Right cardiac atrium (tissue), 5 donors: ENCODE measurements around the gene AMD1. TPM values are rescaled to one million over a fixed set of nuclear protein-coding genes. Genes with fewer than 3 reads are reported as not detected.
A peak's percentile ranks its signal among the peaks of the same experiment; 100 is the strongest.

ENCODE experiments used
- ATAC-seq, 2 donors: fragments of 200-7000 bp; cut with Tn5 transposase; one replicate each; pipeline versions ENCODE4 v1.8.0 to v1.9.1; 2020; ENCODE audit warnings: moderate library complexity in 2 of 2, mild to moderate bottlenecking in 1 of 2
- DNase-seq, 3 donors: peaks; one replicate each; pipeline ENCODE4 v3.0.0-alpha.2; 2020
- H3K27ac ChIP-seq: one replicate; pipeline ENCODE4 v1.5.1; 2013; ENCODE audit warnings: mild to moderate bottlenecking, low read length, control low read depth, moderate library complexity
- H3K27me3 ChIP-seq: one replicate; pipeline ENCODE4 v1.6.1; 2013; ENCODE audit not compliant: control insufficient read depth, insufficient read depth
- H3K4me1 ChIP-seq: one replicate; pipeline ENCODE4 v1.6.1; 2013; ENCODE audit warnings: low read length; ENCODE audit not compliant: control insufficient read depth, insufficient read depth
- H3K4me3 ChIP-seq: one replicate; pipeline ENCODE4 v1.5.1; 2013; ENCODE audit warnings: low read length, control low read depth
- H3K9me3 ChIP-seq: one replicate; pipeline ENCODE4 v1.6.1; 2013; ENCODE audit warnings: low read length; ENCODE audit not compliant: control insufficient read depth
- WGBS: extraction: QIAGEN DNeasy Blood & Tissue Kit; methylation state at CpG from one replicate; pipeline ENCODE4 v1.1.7; 2013; 5-methylcytosine and 5-hydroxymethylcytosine counted together
- intact Hi-C, 4 donors: fragments of 100-400 bp; cut with DNase I; formaldehyde crosslinking; loops; one replicate each; pipeline versions ENCODE4 v1.11.0 to v1.14.0; 2022 to 2023
- polyA plus RNA-seq: library from polyadenylated mRNA; stranded (reverse); fragments of 200-250 nt; gene quantifications from one replicate; pipeline ENCODE4 v1.2.3, GENCODE V29; 2013
- total RNA-seq, 4 donors: library from RNA; stranded (reverse); fragmentation: NEBNext Ultra II Directional; extraction: Animal tissue kit (Norgen Biotek cat#: 25700); gene quantifications; one replicate each; pipeline ENCODE4 v1.2.1, GENCODE V29; 2021
- donor health status: healthy with polysubstance abuse.
- donor health status: DM: no; HTN: yes; CAD: no.
- donor health status: DM: no; HTN: no; CAD: no.
- donor health status: DM: no; HTN: yes; CAD: no; lungs with severe emphysema.
- donor health status: DM: yes; HTN: yes; CAD: no.

The AMD1 gene
- total and polyA plus RNA-seq, 5 donors, result 49.9 to 65.2 (median 62.1) TPM

DNA sequence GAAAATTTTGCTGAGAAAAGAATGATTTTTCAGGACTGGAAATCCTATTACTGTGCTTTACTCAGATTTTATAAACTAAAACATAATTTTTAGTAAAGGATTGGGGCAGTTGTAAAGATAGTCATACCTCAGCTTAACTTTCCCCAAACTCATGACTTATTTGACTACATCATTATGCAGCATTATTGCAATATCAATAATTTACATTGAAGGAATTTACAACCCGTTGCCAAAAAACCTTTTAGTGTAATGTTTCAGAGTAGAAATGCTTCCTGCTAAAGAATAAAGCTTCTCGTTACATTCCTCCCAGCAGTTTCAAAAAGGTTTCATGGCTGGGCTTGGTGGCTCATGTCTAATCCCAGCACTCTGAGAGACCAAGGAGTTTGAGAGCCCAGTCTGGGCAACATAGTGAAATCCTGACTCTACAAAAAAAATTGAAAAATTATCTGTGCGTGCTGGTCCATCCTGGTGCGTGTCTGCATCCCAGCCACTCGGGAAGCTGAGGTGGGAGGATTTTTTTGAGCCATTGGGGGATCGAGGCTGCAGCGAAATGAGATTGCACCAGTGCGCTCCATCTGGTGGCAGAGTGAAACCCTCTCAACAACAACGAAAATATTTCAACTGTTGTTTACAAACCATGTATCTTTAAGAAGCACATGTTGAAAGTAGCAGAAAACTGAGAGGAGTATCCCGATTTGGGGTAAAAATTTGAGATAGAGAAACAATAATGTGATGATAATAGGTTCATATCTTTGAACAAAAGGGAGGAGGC lies 4.4 kb downstream of the AMD1 start:
- Histone ChIP-seq H3K27me3 (no peaks in the 10 kb centered on the region), H3K9me3 (no peaks in the 10 kb centered on the region), H3K4me3 (no peak overlapping the region), H3K27ac (no peak overlapping the region), H3K4me1 (peaks cover 10% of the 10 kb centered on the region)
- no peak for ATAC-seq
- intact Hi-C loops, result loop anchor here in 3 of 4 donors (5.0 to 10.0 kb wide), 5 partner anchors 64 to 197 kb away; partner anchors contain the start of genes CDK19 (in 1 of the 3) and GTF3C6 (in 1 of the 3)
- no peak for DNase-seq
- 28% methylated on average over 10 of the region's 10 CpGs for WGBS

DNA sequence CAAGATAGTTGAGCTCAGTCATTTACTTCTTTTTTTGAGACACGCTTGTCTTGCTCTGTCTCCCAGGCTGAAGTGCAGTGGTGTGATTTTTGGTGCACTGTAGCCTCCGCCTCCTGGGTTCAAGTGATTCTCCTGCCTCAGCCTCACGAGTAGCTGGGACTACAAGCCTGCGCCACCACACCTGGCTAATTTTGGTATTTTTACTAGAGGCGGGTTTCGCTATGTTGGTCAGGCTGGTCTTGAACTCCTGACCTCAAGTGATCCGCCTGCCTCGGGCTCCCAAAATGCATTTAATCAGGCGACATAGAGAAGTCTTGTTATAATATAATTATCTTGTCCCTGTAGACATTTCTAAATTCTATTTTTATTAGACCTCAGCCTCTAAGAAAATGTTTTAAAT lies 6.1 kb downstream of the AMD1 start:
- Histone ChIP-seq H3K27me3 (no peaks in the 10 kb centered on the region), H3K4me3 (no peak overlapping the region), H3K27ac (no peak overlapping the region), H3K9me3 (no peaks in the 10 kb centered on the region), H3K4me1 (peaks cover 10% of the 10 kb centered on the region)
- DNase-seq (no peak), ATAC-seq (no peak)
- intact Hi-C loops, result loop anchor here in 1 of 4 donors (10.0 kb wide), 1 partner anchor 64 kb away; no protein-coding TSS in a partner anchor
- 80% methylated on average over 9 of the region's 9 CpGs for whole genome bisulfite sequencing

DNA sequence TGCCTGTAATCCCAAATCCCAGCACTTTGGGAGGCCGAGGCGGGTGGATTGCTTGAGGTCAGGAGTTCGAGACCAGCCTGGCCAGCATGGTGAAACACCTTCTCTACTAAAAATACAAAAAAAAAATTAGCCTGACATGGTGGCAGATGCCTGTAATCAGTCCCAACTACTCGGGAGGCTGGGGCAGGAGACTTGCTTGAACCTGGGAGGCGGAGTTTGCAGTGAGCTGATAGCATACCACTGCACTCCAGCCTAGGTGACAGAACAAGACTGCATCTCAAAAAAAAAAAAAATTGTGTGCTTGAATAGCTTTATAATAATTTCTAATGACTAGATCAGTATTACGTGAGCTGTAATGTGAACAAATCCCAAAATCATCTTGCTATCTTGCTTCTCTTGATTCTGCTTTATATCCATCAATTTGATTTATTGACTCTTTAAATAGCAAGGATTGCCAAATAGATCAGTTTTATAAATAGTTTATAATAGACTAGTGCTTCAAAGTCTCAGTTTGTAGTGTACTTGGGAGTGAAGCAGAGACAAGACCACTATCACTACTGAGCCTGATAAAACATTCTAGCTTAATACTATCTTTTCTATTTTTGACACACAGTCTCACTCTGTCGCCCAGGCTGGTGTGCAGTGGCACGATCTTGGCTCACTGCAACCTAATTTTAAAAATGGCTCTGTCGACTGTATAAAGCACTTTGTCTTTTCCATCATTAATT lies 7.1 kb downstream of the AMD1 start:
- intact Hi-C loops, result loop anchor here in 1 of 4 donors (10.0 kb wide), 1 partner anchor 63 kb away; no protein-coding TSS in a partner anchor
- ATAC-seq (peak; percentile 61 to 79), DNase-seq (no peak)
- peaks cover 10% of the 10 kb centered on the region for H3K4me1 ChIP-seq
- peak overlapping the region; percentile 70 for H3K27ac ChIP-seq
- no peaks in the 10 kb centered on the region for H3K27me3 ChIP-seq
- H3K4me3 ChIP-seq, result no peak overlapping the region
- WGBS, result 55% methylated on average over 9 of the region's 9 CpGs
- no peaks in the 10 kb centered on the region for H3K9me3 ChIP-seq

DNA sequence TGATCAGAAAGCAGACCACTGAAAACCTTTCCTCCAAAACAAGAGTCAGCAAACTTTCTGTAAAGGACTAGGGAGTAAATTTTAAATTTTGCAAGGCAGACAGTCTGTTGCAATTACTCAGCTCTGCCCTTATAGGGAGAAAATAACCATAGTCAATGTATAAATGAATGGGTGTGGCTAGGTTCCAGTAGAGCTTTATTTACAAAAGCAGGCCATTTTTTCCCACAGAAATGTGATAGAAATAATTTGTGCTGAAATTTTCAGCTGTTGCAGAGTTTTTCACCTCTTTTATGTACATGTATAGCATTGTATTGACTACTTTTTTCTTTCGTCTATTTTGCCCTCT lies 7.7 kb downstream of the AMD1 start:
- Histone ChIP-seq H3K4me1 (peaks cover 10% of the 10 kb centered on the region), H3K27ac (no peak overlapping the region), H3K27me3 (no peaks in the 10 kb centered on the region), H3K4me3 (no peak overlapping the region), H3K9me3 (no peaks in the 10 kb centered on the region)
- DNase-seq, result no peak
- 52% methylated on average over 1 of the region's 1 CpG for WGBS
- ATAC-seq, result peak in 1 of 2 donors; percentile 6
- intact Hi-C loops, result loop anchor here in 1 of 4 donors (10.0 kb wide), 1 partner anchor 63 kb away; no protein-coding TSS in a partner anchor

DNA sequence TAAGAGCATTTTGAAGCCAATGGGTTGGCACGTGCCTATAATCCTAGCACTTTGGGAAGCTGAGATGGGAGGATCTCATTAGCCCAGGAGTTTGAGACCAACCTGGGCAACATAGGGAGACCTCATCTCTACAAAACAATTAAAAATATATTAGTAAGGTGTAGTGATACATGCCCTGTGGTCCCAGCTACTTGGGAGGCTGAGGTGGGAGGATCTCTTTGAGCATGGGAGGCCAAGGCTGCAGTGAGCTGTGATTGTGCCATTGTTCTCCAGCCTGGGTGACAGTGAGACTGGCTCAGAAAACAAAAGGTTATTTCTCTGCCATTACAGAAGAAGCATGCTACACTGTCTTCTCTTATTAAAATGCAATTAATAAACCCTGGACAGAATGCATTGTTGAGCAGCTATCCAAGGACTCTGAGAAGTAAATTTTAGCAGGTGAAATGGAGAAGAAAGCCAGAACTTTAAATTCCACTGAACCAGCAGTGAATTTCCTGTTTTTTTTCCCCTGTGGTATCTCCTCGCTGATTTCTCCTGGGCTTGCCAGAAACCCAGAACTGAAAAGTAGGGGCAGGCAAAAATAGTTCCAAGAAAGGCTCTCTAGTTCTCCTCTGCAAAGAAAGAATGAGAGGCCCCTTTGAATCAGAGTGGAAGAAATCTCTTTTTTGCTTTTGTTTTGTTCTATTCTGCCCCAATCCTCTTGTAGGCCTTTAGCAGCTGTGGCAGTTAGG lies 8.4 kb downstream of the AMD1 start:
- 37% methylated on average over 2 of the region's 2 CpGs for WGBS
- intact Hi-C loops, result loop anchor here in 1 of 4 donors (10.0 kb wide), 1 partner anchor 62 kb away; no protein-coding TSS in a partner anchor

DNA sequence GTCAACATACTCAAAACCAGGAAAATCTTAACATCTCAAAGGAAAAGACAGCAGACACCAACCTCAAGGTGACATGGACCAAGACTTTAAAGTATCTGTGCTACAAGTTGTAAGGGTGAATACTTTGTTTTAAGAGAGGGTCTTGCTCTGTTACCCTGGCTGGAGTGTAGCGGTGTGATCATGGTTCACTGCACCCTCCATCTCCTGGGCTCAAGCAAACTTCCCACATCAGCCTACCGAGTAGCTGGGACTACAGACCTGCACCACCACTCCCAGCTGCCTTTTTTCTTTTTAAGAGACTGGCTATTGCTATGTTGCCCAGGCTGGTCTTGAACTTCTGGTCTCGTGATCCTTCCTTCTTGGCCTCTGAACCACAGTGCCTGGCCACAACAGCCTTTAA lies 9.7 kb downstream of the AMD1 start:
- 85% methylated on average over 3 of the region's 3 CpGs for WGBS

More for the DNA sequence above, 8.4 kb downstream of the AMD1 start:
- Histone ChIP-seq H3K27ac (peak overlapping the region; percentile 58), H3K4me1 (peaks cover 10% of the 10 kb centered on the region), H3K27me3 (no peaks in the 10 kb centered on the region), H3K4me3 (no peak overlapping the region), H3K9me3 (no peaks in the 10 kb centered on the region)
- DNase-seq (no peak), ATAC-seq (no peak)

DNA sequence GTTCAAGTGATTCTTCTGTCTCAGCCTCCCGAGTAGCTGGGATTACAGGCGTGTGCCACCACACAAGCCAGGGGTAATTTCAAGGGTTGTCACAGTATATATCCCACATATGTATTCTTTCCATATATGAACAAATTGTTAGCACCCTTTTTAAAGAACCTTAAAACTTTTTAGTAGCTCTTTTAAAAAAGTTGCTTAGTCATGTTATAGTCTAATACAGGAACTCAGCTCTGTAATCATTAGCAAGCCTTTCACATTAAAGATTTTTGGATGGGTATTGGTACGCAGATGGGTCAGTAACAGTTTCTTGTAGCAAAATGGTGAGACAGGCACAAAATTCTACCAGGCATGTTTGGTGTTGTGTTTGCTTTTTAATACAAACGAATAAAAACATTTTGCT lies 10.9 kb downstream of the AMD1 start:
- peaks cover 6% of the 10 kb centered on the region for H3K4me1 ChIP-seq
- 88% methylated on average over 4 of the region's 4 CpGs for WGBS
- H3K27ac ChIP-seq, result no peak overlapping the region
- intact Hi-C loops, result loop anchor here in 1 of 4 donors (10.0 kb wide), 1 partner anchor 59 kb away; no protein-coding TSS in a partner anchor
- H3K4me3 ChIP-seq, result no peak overlapping the region
- no peaks in the 10 kb centered on the region for H3K9me3 ChIP-seq
- ATAC-seq, result no peak
- no peaks in the 10 kb centered on the region for H3K27me3 ChIP-seq
- no peak for DNase-seq

More for the DNA sequence above, 9.7 kb downstream of the AMD1 start:
- no peak overlapping the region for H3K4me3 ChIP-seq
- H3K4me1 ChIP-seq, result peaks cover 10% of the 10 kb centered on the region
- no peak overlapping the region for H3K27ac ChIP-seq
- H3K27me3 ChIP-seq, result no peaks in the 10 kb centered on the region
- no peaks in the 10 kb centered on the region for H3K9me3 ChIP-seq
- DNase-seq (no peak), ATAC-seq (no peak)
- intact Hi-C loops, result loop anchor here in 1 of 4 donors (10.0 kb wide), 1 partner anchor 60 kb away; no protein-coding TSS in a partner anchor

DNA sequence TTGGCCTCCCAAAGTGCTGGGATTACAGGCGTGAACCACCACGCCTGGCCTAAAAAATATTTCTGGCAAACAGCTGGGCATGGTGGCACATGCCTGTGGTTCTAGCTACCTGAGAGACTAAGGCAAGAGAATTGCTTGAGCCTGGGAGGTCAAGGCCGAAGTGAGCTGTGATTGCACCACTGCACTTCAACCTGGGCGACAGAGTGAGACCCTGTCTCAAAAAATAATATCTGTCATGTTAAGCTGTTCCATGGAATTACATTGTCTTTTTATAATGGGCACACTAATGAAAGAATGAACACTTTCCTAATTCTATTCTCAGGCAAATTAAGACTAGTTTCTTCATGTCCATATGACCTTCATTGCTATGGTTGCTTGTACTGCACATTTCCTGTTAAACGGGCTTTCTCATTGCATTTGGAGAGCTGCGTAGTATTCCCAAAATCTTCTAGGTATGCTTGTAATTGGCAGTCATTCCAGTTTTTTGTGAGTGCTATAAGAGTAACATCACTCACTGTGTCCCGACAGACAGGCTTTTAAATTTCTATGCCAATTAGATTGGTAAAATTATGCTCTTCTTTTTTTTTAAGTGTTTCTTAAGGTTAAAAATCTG lies 12.1 kb downstream of the AMD1 start:
- Histone ChIP-seq H3K27ac (no peak overlapping the region), H3K27me3 (no peaks in the 10 kb centered on the region), H3K4me1 (peaks cover 4% of the 10 kb centered on the region), H3K9me3 (no peaks in the 10 kb centered on the region), H3K4me3 (no peak overlapping the region)
- intact Hi-C loops, result loop anchor here in 1 of 4 donors (10.0 kb wide), 1 partner anchor 58 kb away; no protein-coding TSS in a partner anchor
- peak in 1 of 3 donors; percentile 28 for DNase-seq
- WGBS, result 89% methylated on average over 7 of the region's 7 CpGs
- ATAC-seq, result no peak

DNA sequence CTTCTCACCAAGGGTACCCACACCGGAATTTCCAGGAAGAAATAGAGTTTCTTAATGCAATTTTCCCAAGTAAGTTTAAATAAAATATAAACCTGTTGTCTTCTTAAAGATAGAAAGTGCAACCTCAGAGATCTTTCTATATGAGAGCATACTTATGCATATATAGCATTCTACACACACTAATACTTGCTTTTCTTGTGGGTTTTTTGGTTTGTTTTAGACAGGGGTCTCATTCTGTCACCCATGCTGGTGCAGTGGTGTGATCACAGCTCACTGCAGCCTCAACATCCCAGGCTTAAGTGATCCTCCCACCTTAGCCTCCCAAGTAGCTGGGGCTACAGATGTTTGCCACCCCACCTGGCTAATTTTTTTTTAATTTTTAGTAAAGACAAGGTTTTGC lies 15.7 kb downstream of the AMD1 start:
- Histone ChIP-seq H3K4me1 (no peaks in the 10 kb centered on the region), H3K27ac (no peak overlapping the region), H3K9me3 (no peaks in the 10 kb centered on the region), H3K27me3 (no peaks in the 10 kb centered on the region), H3K4me3 (no peak overlapping the region)
- DNase-seq (no peak), ATAC-seq (no peak)
- intact Hi-C loops, result no loop called here
- WGBS, result 97% methylated on average over 1 of the region's 1 CpG

DNA sequence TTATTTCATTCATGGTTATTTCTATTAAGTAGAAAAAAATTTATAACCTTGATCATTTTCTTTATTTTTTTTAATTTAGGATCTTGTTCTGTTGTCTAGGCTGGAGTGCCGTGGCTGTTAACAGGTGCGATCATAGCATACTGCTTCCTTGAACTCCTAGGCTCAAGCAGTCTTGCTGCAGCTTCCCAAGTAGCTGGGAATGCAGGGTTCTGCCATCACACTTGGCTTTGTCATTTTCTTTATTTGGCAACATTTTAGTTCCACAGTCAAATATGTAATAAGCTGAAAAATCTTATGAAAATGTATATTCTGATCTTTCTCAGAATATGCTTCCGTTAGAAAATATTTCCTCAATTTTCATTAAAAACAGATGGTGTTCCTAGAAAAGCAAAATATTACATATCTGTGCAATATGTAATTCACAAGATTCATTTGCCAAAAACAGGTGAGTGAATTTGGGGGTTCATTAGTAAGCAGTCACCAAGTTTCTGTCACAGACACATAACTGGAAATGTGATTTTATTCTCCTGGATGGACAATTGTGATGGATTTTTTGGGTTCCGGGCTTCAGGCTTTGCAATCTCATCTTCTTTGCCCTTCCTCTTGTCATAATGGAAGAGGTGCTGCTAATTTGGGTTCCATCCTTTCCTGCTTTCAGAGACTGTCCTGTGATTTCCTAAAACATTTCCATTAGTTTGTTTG lies 21.5 kb downstream of the AMD1 start:
- 97% methylated on average over 4 of the region's 4 CpGs for WGBS
- ATAC-seq (no peak), DNase-seq (no peak)
- Histone ChIP-seq H3K4me1 (no peaks in the 10 kb centered on the region), H3K9me3 (no peaks in the 10 kb centered on the region), H3K27ac (no peak overlapping the region), H3K27me3 (no peaks in the 10 kb centered on the region), H3K4me3 (no peak overlapping the region)
- intact Hi-C loops, result no loop called here
